BLaER1 treated with 17β-estradiol and CSF1 and Interleukin-3, amounts not matched to agents 10 nM and 100 nM (cell line): Measurements from ENCODE around the gene TMEM263.
A peak's percentile ranks its signal among the peaks of the same experiment; 100 is the strongest.

Source experiments
- H3K27ac ChIP-seq, 11 experiments: shearing (Covaris generic); formaldehyde crosslinking; 2 replicates each; pipeline ENCODE4 v1.8.1; 2022
- H3K27me3 ChIP-seq, 11 experiments: shearing (Covaris generic); formaldehyde crosslinking; 2 replicates each; pipeline ENCODE4 v1.8.1; 2022
- H3K36me3 ChIP-seq, 11 experiments: shearing (Covaris generic); formaldehyde crosslinking; 2 replicates each; pipeline ENCODE4 v1.8.1; 2022
- H3K4me1 ChIP-seq, 10 experiments: shearing (Covaris generic); formaldehyde crosslinking; 2 replicates each; pipeline ENCODE4 v1.8.1; 2022
- H3K4me2 ChIP-seq, 11 experiments: shearing (Covaris generic); formaldehyde crosslinking; 2 replicates each; pipeline ENCODE4 v1.8.1; 2022
- H3K4me3 ChIP-seq, 10 experiments: shearing (Covaris generic); formaldehyde crosslinking; 2 replicates each; pipeline ENCODE4 v1.8.1; 2022
- H3K9ac ChIP-seq, 11 experiments: shearing (Covaris generic); formaldehyde crosslinking; 2 replicates each; pipeline ENCODE4 v1.8.1; 2022
- H3K9me3 ChIP-seq, 11 experiments: shearing (Covaris generic); formaldehyde crosslinking; replicated peaks in 1 of 11; 2 replicates each; pipeline ENCODE4 v1.8.1; 2022
- H4K20me1 ChIP-seq, 11 experiments: shearing (Covaris generic); formaldehyde crosslinking; 2 replicates each; pipeline ENCODE4 v1.8.1; 2022
- Cebpa-rat ChIP-seq, 11 experiments: shearing (Covaris generic); IDR thresholded peaks; 2 replicates each; pipeline ENCODE4 v1.8.1; 2022

Gene TMEM263

GRCh38 chr12:106974511-106974910 is 18.8 kb downstream of the TMEM263 start:
- no peaks in the 10 kb centered on the region for H3K9me3 ChIP-seq
- H3K4me3 ChIP-seq, result no peak overlapping the region
- H3K9ac ChIP-seq, result no peak overlapping the region; a peak in 1 of 22 replicates
- H3K27ac ChIP-seq, result no peak overlapping the region
- TF ChIP-seq Cebpa-rat (IDR thresholded peaks at IDR 0.05), result no peak
- H3K4me1 ChIP-seq, result peaks cover 6 to 16% (median 13%) of the 10 kb centered on the region in 10 experiments; a peak in 18 of 20 replicates
- peaks cover 0 to 20% (median 0%) of the 10 kb centered on the region in 11 experiments; a peak in 5 of 22 replicates for H4K20me1 ChIP-seq
- H3K36me3 ChIP-seq, result peaks cover 31 to 92% (median 63%) of the 10 kb centered on the region in 11 experiments
- H3K4me2 ChIP-seq, result peak overlapping the region; percentile 1 to 44 (median 28); a peak in 14 of 22 replicates
- H3K27me3 ChIP-seq, result no peaks in the 10 kb centered on the region

GRCh38 chr12:106975098-106975497 is 19.4 kb downstream of the TMEM263 start:
- no peaks in the 10 kb centered on the region for H3K9me3 ChIP-seq
- H4K20me1 ChIP-seq, result peaks cover 0 to 20% (median 0%) of the 10 kb centered on the region in 11 experiments; a peak in 5 of 22 replicates
- peaks cover 31 to 87% (median 58%) of the 10 kb centered on the region in 11 experiments for H3K36me3 ChIP-seq
- peaks cover 6 to 16% (median 13%) of the 10 kb centered on the region in 10 experiments; a peak in 18 of 20 replicates for H3K4me1 ChIP-seq
- H3K9ac ChIP-seq, result no peak overlapping the region
- no peak for TF ChIP-seq Cebpa-rat (IDR thresholded peaks at IDR 0.05)
- no peak overlapping the region for H3K27ac ChIP-seq
- no peaks in the 10 kb centered on the region for H3K27me3 ChIP-seq
- no peak overlapping the region for H3K4me3 ChIP-seq
- H3K4me2 ChIP-seq, result no peak overlapping the region

DNA sequence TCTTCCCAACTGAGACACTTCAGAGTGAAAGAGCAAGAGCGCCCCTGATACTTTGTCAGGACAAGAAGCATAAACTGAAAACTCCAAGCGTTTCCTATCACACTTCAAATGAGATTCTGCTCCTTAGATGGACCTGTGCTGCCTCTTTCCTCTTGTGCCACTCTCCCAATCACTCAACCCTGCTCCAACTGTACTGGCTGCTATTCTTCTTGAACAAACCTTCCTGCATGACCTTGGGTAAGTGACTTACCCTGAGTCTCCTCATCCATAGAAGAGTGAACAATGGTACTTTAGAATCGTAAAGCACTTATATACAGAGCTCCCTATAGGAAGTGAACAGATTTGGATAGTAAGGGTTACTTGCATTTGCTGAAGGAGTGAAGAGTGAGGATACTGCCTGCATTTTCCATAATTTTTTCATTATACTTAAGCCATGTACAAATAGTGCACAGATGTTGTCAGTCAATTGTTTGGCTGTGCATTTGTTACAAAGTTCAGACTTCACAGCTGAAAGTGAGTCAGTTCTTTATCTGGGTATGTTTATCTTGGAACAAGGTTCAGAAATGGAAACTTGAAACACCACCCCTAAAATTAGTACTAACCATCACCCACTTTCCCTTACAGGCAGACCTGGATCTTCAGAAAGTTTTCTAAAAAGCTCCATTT is 20.4 kb downstream of the TMEM263 start:
- Histone ChIP-seq H3K9me3 (no peaks in the 10 kb centered on the region), H3K27ac (no peak overlapping the region), H3K4me1 (peaks cover 6 to 16% (median 13%) of the 10 kb centered on the region in 10 experiments; a peak in 18 of 20 replicates), H3K27me3 (no peaks in the 10 kb centered on the region), H3K36me3 (peaks cover 22 to 77% (median 52%) of the 10 kb centered on the region in 11 experiments), H3K9ac (no peak overlapping the region), H3K4me3 (no peak overlapping the region), H3K4me2 (no peak overlapping the region), H4K20me1 (peaks cover 0 to 15% (median 0%) of the 10 kb centered on the region in 11 experiments; a peak in 5 of 22 replicates)
- no peak for TF ChIP-seq Cebpa-rat (IDR thresholded peaks at IDR 0.05)

DNA sequence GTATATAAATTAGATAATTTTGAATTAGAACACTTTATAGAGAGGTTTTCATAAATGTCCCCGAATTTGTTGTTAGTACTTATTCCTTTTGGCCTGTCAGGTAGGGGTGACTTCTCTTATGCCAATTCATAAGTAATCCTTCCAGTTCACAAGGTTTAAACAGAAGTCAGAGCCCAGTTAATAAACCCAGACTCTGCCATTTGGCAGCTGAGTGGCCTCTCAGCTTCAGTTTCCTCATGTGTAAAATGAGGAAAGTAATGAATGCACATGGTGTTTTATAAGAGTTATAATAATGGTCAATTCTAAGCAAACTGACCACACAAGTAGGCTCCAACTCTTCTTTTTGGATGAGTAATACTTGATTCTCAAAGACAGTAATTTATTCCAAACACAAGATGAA is 21.0 kb downstream of the TMEM263 start:
- Histone ChIP-seq H3K27me3 (no peaks in the 10 kb centered on the region), H3K4me1 (peaks cover 8 to 17% (median 15%) of the 10 kb centered on the region in 10 experiments; a peak in 18 of 20 replicates)

GRCh38 chr12:106978035-106978800 is 22.5 kb downstream of the TMEM263 start:
- Histone ChIP-seq H3K9ac (no peak overlapping the region), H3K9me3 (no peaks in the 10 kb centered on the region), H4K20me1 (peaks cover 0 to 5% (median 0%) of the 10 kb centered on the region in 11 experiments; a peak in 3 of 22 replicates), H3K36me3 (peaks cover 17 to 56% (median 37%) of the 10 kb centered on the region in 11 experiments; a peak in 20 of 22 replicates), H3K4me3 (no peak overlapping the region), H3K4me2 (no peak overlapping the region), H3K27me3 (no peaks in the 10 kb centered on the region), H3K4me1 (peaks cover 9 to 21% (median 15%) of the 10 kb centered on the region in 10 experiments; a peak in 18 of 20 replicates), H3K27ac (no peak overlapping the region)
- TF ChIP-seq Cebpa-rat (IDR thresholded peaks at IDR 0.05), result no peak

More for the DNA sequence above, 21.0 kb downstream of the TMEM263 start:
- TF ChIP-seq Cebpa-rat (IDR thresholded peaks at IDR 0.05), result no peak
- Histone ChIP-seq H3K27ac (no peak overlapping the region), H3K36me3 (peaks cover 17 to 71% (median 47%) of the 10 kb centered on the region in 11 experiments; a peak in 20 of 22 replicates), H4K20me1 (peaks cover 0 to 11% (median 0%) of the 10 kb centered on the region in 11 experiments; a peak in 3 of 22 replicates), H3K4me2 (no peak overlapping the region), H3K9me3 (no peaks in the 10 kb centered on the region), H3K4me3 (no peak overlapping the region), H3K9ac (no peak overlapping the region)

- Histone ChIP-seq H3K27ac (no peak overlapping the region), H3K4me1 (peaks cover 7 to 17% (median 14%) of the 10 kb centered on the region in 10 experiments), H3K27me3 (no peaks in the 10 kb centered on the region), H3K9me3 (peaks cover 0 to 14% (median 0%) of the 10 kb centered on the region in 11 experiments; a peak in 7 of 22 replicates), H3K9ac (no peak overlapping the region), H3K4me2 (no peak overlapping the region), H3K4me3 (no peak overlapping the region), H3K36me3 (peaks cover 21 to 51% (median 42%) of the 10 kb centered on the region in 11 experiments; a peak in 21 of 22 replicates), H4K20me1 (peaks cover 0 to 5% (median 0%) of the 10 kb centered on the region in 11 experiments; a peak in 3 of 22 replicates)
- TF ChIP-seq Cebpa-rat (IDR thresholded peaks at IDR 0.05), result no peak
Observed at GRCh38 chr12:106980944-106981343, 25.2 kb downstream of the TMEM263 start.

DNA sequence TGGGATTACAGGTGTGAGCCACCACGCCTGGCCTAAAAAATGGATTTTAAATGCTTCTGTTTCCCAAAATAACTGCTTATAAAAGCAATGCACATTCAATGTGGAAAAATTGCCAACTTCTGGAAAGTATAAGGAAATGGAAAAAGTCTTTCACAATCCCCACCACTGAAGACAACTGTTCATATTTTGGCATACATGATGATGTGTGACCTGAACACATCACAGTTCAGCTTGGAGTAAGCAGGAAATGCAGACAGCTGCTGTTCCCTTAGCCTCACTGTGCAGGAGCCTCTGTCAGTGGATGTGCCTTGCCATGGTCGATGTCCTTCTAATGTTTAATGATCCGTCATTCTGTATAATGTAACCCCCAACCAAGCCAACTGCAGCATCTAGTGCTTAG is 26.1 kb downstream of the TMEM263 start:
- Histone ChIP-seq H3K27me3 (no peaks in the 10 kb centered on the region), H4K20me1 (peaks cover 0 to 6% (median 0%) of the 10 kb centered on the region in 11 experiments; a peak in 2 of 22 replicates), H3K27ac (no peak overlapping the region), H3K4me3 (no peak overlapping the region), H3K9me3 (peaks cover 0 to 14% (median 0%) of the 10 kb centered on the region in 11 experiments; a peak in 7 of 22 replicates), H3K4me2 (no peak overlapping the region), H3K36me3 (peaks cover 16 to 44% (median 33%) of the 10 kb centered on the region in 11 experiments; a peak in 21 of 22 replicates), H3K9ac (no peak overlapping the region), H3K4me1 (peaks cover 14 to 23% (median 19%) of the 10 kb centered on the region in 10 experiments)
- no peak for TF ChIP-seq Cebpa-rat (IDR thresholded peaks at IDR 0.05)

GRCh38 chr12:106982229-106982628 is 26.5 kb downstream of the TMEM263 start:
- H3K4me2 ChIP-seq, result no peak overlapping the region
- H3K9ac ChIP-seq, result no peak overlapping the region
- H3K27me3 ChIP-seq, result no peaks in the 10 kb centered on the region
- peaks cover 16 to 40% (median 29%) of the 10 kb centered on the region in 11 experiments; a peak in 21 of 22 replicates for H3K36me3 ChIP-seq
- H4K20me1 ChIP-seq, result peaks cover 0 to 6% (median 0%) of the 10 kb centered on the region in 11 experiments; a peak in 2 of 22 replicates
- H3K27ac ChIP-seq, result no peak overlapping the region
- H3K4me3 ChIP-seq, result no peak overlapping the region
- no peak for TF ChIP-seq Cebpa-rat (IDR thresholded peaks at IDR 0.05)
- H3K9me3 ChIP-seq, result peaks cover 0 to 14% (median 0%) of the 10 kb centered on the region in 11 experiments; a peak in 7 of 22 replicates
- peaks cover 14 to 23% (median 19%) of the 10 kb centered on the region in 10 experiments for H3K4me1 ChIP-seq
